Measurements from ENCODE around the gene HP.

GRCh38 chr16:72009779-72010178 is 44.5 kb upstream of the HP start:
- TF ChIP-seq CTCF (conservative IDR thresholded peaks at IDR 0.05) (no peak), EZH2 (IDR thresholded peaks at IDR 0.05; ENCODE audit: low read depth) (no peak)

Data from PC-9 (cell line).